Measurements from ENCODE around the gene TENM4.

TENM4 gene

GRCh38 chr11:79390477-79390876, 50.4 kb downstream of the TENM4 start:
- no peak for DNase-seq (ENCODE audit: low spot score)

GRCh38 chr11:79388201-79388600, 52.6 kb downstream of the TENM4 start:
- no peak for DNase-seq (ENCODE audit: low spot score)

- DNase-seq (ENCODE audit: low spot score): no peak
Observed at GRCh38 chr11:79383874-79384273, 57.0 kb downstream of the TENM4 start.

- no peak for DNase-seq (ENCODE audit: low spot score)
Observed at GRCh38 chr11:79382301-79383050, 58.4 kb downstream of the TENM4 start.

- no peak for DNase-seq (ENCODE audit: low spot score)
Observed at GRCh38 chr11:79381036-79381435, 59.8 kb downstream of the TENM4 start.

GRCh38 chr11:79377406-79377805, 63.4 kb downstream of the TENM4 start:
- DNase-seq (ENCODE audit: low spot score): no peak

- no peak for DNase-seq (ENCODE audit: low spot score)
Observed at GRCh38 chr11:79375818-79376550, 64.8 kb downstream of the TENM4 start.

GRCh38 chr11:79374727-79375126, 66.1 kb downstream of the TENM4 start:
- no peak for DNase-seq (ENCODE audit: low spot score)

GRCh38 chr11:79371724-79372123, 69.1 kb downstream of the TENM4 start:
- no peak for DNase-seq (ENCODE audit: low spot score)

GRCh38 chr11:79371152-79371551, 69.7 kb downstream of the TENM4 start:
- no peak for DNase-seq (ENCODE audit: low spot score)

GRCh38 chr11:79369055-79369454, 71.8 kb downstream of the TENM4 start:
- DNase-seq (ENCODE audit: low spot score): no peak

GRCh38 chr11:79367844-79368243, 73.0 kb downstream of the TENM4 start:
- no peak for DNase-seq (ENCODE audit: low spot score)

GRCh38 chr11:79366218-79366617, 74.6 kb downstream of the TENM4 start:
- DNase-seq (ENCODE audit: low spot score): no peak

GRCh38 chr11:79363861-79364378, 76.9 kb downstream of the TENM4 start:
- DNase-seq (ENCODE audit: low spot score): no peak

- DNase-seq (ENCODE audit: low spot score): no peak
Observed at GRCh38 chr11:79363256-79363655, 77.6 kb downstream of the TENM4 start.

GRCh38 chr11:79362821-79363220, 78.0 kb downstream of the TENM4 start:
- DNase-seq (ENCODE audit: low spot score): no peak

- DNase-seq (ENCODE audit: low spot score): no peak
Observed at GRCh38 chr11:79362206-79362757, 78.5 kb downstream of the TENM4 start.

- no peak for DNase-seq (ENCODE audit: low spot score)
Observed at GRCh38 chr11:79358258-79358657, 82.6 kb downstream of the TENM4 start.

- no peak for DNase-seq (ENCODE audit: low spot score)
Observed at GRCh38 chr11:79353706-79354105, 87.1 kb downstream of the TENM4 start.

- DNase-seq (ENCODE audit: low spot score): no peak
Observed at GRCh38 chr11:79352349-79352703, 88.5 kb downstream of the TENM4 start.

- DNase-seq (ENCODE audit: low spot score): no peak
Observed at GRCh38 chr11:79348976-79349682, 91.7 kb downstream of the TENM4 start.

GRCh38 chr11:79346021-79346420, 94.8 kb downstream of the TENM4 start:
- DNase-seq (ENCODE audit: low spot score): no peak

Data from AG08396 (cell line).